Activated naive CD4-positive, alpha-beta T cell treated with anti-CD3 and anti-CD28 coated beads, Interleukin-2, amount 50 U/mL, for 72 hours (primary cell): ENCODE measurements around the gene ADAMTS7. TPM values are rescaled to one million over a fixed set of nuclear protein-coding genes. Genes with fewer than 3 reads are reported as not detected.
"Not testable (repeated sequence)": the region's sequence is repeated elsewhere in the genome, so short reads cannot be mapped to it uniquely, and the experiment has no call there.

Source experiments
- ATAC-seq, 2 donors: fragments of 150-1000 bp; cut with Tn5 transposase; 2 replicates each; pipeline ENCODE4 v1.10.0; 2021; ENCODE audit warnings: mild to moderate bottlenecking in 2 of 2, moderate library complexity in 2 of 2
- DNase-seq, 2 donors: peaks; one replicate each; pipeline ENCODE4 v3.0.0; 2021 to 2022; ENCODE audit warnings: low spot score in 2 of 2
- H3K27ac Mint-ChIP-seq, 2 donors: one replicate each; pipeline ENCODE4 v1.8.0; 2022; ENCODE audit warnings: mild to moderate bottlenecking in 2 of 2, mixed read lengths in 2 of 2
- H3K36me3 Mint-ChIP-seq, 2 donors: one replicate each; pipeline ENCODE4 v1.8.0; 2022; ENCODE audit warnings: mixed read lengths in 2 of 2
- H3K9me3 Mint-ChIP-seq, 2 donors: one replicate each; pipeline ENCODE4 v1.8.0; 2022; ENCODE audit warnings: mixed read lengths in 2 of 2
- total RNA-seq, 2 donors: library from RNA; stranded (reverse); gene quantifications; one replicate each; pipeline ENCODE4 v1.2.3, GENCODE V29; 2022

The ADAMTS7 gene
- total RNA-seq, 2 donors from 2014 or later = 1.4 to 4.3 TPM

GRCh38 chr15:78796510-78796909 is 14.8 kb downstream of the ADAMTS7 start:
- ATAC-seq (no peak), DNase-seq (no peak)
- Mint-ChIP-seq H3K36me3 (no peaks in the 10 kb centered on the region), H3K27ac (peak overlapping the region in 1 of 2 donors; percentile 48), H3K9me3 (no peaks in the 10 kb centered on the region)

- Mint-ChIP-seq H3K9me3 (no peaks in the 10 kb centered on the region), H3K27ac (no peak overlapping the region)
Measured at GRCh38 chr15:78795043-78795442, 16.2 kb downstream of the ADAMTS7 start.

GRCh38 chr15:78794446-78794845 is 16.8 kb downstream of the ADAMTS7 start:
- not testable (repeated sequence) for H3K9me3 Mint-ChIP-seq, H3K27ac Mint-ChIP-seq, ATAC-seq, H3K36me3 Mint-ChIP-seq, DNase-seq

More at GRCh38 chr15:78795043-78795442, 16.2 kb downstream of the ADAMTS7 start:
- DNase-seq (no peak), ATAC-seq (no peak)
- H3K36me3 Mint-ChIP-seq = no peaks in the 10 kb centered on the region

GRCh38 chr15:78791357-78791756 is 19.9 kb downstream of the ADAMTS7 start:
- ATAC-seq = no peak
- peak overlapping the region in 1 of 2 donors; percentile 37 for H3K27ac Mint-ChIP-seq
- H3K9me3 Mint-ChIP-seq = no peaks in the 10 kb centered on the region

GRCh38 chr15:78790027-78790426 is 21.2 kb downstream of the ADAMTS7 start:
- Mint-ChIP-seq H3K27ac (peak overlapping the region in 1 of 2 donors; percentile 67), H3K9me3 (no peaks in the 10 kb centered on the region), H3K36me3 (no peaks in the 10 kb centered on the region)
- peak; percentile 96 to 99 for ATAC-seq
- no peak for DNase-seq

More at GRCh38 chr15:78791357-78791756, 19.9 kb downstream of the ADAMTS7 start:
- no peak for DNase-seq
- no peaks in the 10 kb centered on the region for H3K36me3 Mint-ChIP-seq

GRCh38 chr15:78789615-78790014 is 21.6 kb downstream of the ADAMTS7 start:
- ATAC-seq (no peak), DNase-seq (no peak)
- peaks cover 0 to 4% of the 10 kb centered on the region in 2 donors for H3K36me3 Mint-ChIP-seq
- peak overlapping the region in 1 of 2 donors; percentile 67 for H3K27ac Mint-ChIP-seq
- peaks cover 4% of the 10 kb centered on the region in 2 donors for H3K9me3 Mint-ChIP-seq

GRCh38 chr15:78788016-78788660 is 23.1 kb downstream of the ADAMTS7 start:
- H3K9me3 Mint-ChIP-seq = peaks cover 4 to 8% of the 10 kb centered on the region in 2 donors
- no peak overlapping the region for H3K27ac Mint-ChIP-seq
- no peak for ATAC-seq

GRCh38 chr15:78782402-78782801 is 28.9 kb downstream of the ADAMTS7 start:
- not testable (repeated sequence) for H3K9me3 Mint-ChIP-seq, H3K36me3 Mint-ChIP-seq, DNase-seq, H3K27ac Mint-ChIP-seq, ATAC-seq

More at GRCh38 chr15:78788016-78788660, 23.1 kb downstream of the ADAMTS7 start:
- DNase-seq = peak in 1 of 2 donors; percentile 50
- H3K36me3 Mint-ChIP-seq = peaks cover 0 to 5% of the 10 kb centered on the region in 2 donors

GRCh38 chr15:78781381-78781780 is 29.9 kb downstream of the ADAMTS7 start:
- ATAC-seq, DNase-seq, H3K9me3 Mint-ChIP-seq, H3K36me3 Mint-ChIP-seq: not testable (repeated sequence)
- peak overlapping the region; percentile 40 to 42 for H3K27ac Mint-ChIP-seq

GRCh38 chr15:78779975-78780374 is 31.3 kb downstream of the ADAMTS7 start:
- not testable (repeated sequence) for H3K9me3 Mint-ChIP-seq, H3K36me3 Mint-ChIP-seq, DNase-seq, H3K27ac Mint-ChIP-seq, ATAC-seq

GRCh38 chr15:78779176-78779785 is 32.0 kb downstream of the ADAMTS7 start:
- not testable (repeated sequence) for DNase-seq, H3K36me3 Mint-ChIP-seq, H3K9me3 Mint-ChIP-seq, ATAC-seq, H3K27ac Mint-ChIP-seq

- ATAC-seq = no peak
- no peak for DNase-seq
- peak overlapping the region in 1 of 2 donors; percentile 0 for H3K27ac Mint-ChIP-seq
- H3K36me3 Mint-ChIP-seq = no peaks in the 10 kb centered on the region
- H3K9me3 Mint-ChIP-seq = no peaks in the 10 kb centered on the region
Measured at GRCh38 chr15:78778422-78778821, 32.8 kb downstream of the ADAMTS7 start.

GRCh38 chr15:78777953-78778345 is 33.3 kb downstream of the ADAMTS7 start:
- not testable (repeated sequence) for H3K9me3 Mint-ChIP-seq, H3K36me3 Mint-ChIP-seq, DNase-seq, ATAC-seq
- peak overlapping the region in 1 of 2 donors; percentile 0 for H3K27ac Mint-ChIP-seq

- ATAC-seq, H3K36me3 Mint-ChIP-seq: not testable (repeated sequence)
Measured at GRCh38 chr15:78777290-78777952, 33.8 kb downstream of the ADAMTS7 start.

GRCh38 chr15:78776046-78776925 is 35.0 kb downstream of the ADAMTS7 start:
- DNase-seq, ATAC-seq, H3K36me3 Mint-ChIP-seq, H3K9me3 Mint-ChIP-seq: not testable (repeated sequence)
- H3K27ac Mint-ChIP-seq = peak overlapping the region; percentile 29 to 36

More at GRCh38 chr15:78777290-78777952, 33.8 kb downstream of the ADAMTS7 start:
- DNase-seq, H3K9me3 Mint-ChIP-seq: not testable (repeated sequence)
- peak overlapping the region in 1 of 2 donors; percentile 0 for H3K27ac Mint-ChIP-seq

- no peak for ATAC-seq
- Mint-ChIP-seq H3K36me3 (no peaks in the 10 kb centered on the region), H3K9me3 (no peaks in the 10 kb centered on the region)
Measured at GRCh38 chr15:78775472-78775871, 35.8 kb downstream of the ADAMTS7 start.

More at GRCh38 chr15:78775472-78775871, 35.8 kb downstream of the ADAMTS7 start:
- H3K27ac Mint-ChIP-seq = peak overlapping the region in 1 of 2 donors; percentile 36
- DNase-seq = no peak
